GM10266 (cell line): ENCODE results near the gene BOC.

Experiments used
- DNase-seq: peaks from one replicate; pipeline ENCODE4 v3.0.0; 2012; ENCODE audit errors: extremely low spot score
- TF ChIP-seq, protein P1 (sequence below): IDR thresholded peaks from 2 replicates; pipeline ENCODE4 v1.5.1; 2012; ENCODE audit warnings: mild to moderate bottlenecking, low read depth; ENCODE audit not compliant: control insufficient read depth, insufficient read depth; ENCODE audit errors: missing control alignments

BOC gene

DNA sequence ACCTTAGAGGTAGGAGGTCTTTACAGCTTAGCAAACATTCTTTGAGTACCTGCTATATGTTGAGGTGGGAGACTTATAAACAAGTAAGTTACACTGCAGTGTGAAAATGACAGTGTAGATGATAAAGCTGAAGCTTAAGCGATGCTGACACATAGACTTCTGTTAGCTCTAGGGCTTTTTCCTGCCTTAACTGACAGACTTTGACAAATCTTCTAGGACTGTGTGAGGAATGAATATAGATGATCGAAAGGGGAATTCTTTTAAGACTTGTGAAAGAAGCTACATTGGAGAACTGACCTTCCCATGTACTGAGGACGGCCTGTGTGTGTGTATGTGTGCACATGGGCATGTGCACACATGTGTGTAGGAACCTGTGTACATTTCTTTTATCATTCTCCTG is 22.7 kb downstream of the BOC start:
- TF ChIP-seq, protein P1, sequence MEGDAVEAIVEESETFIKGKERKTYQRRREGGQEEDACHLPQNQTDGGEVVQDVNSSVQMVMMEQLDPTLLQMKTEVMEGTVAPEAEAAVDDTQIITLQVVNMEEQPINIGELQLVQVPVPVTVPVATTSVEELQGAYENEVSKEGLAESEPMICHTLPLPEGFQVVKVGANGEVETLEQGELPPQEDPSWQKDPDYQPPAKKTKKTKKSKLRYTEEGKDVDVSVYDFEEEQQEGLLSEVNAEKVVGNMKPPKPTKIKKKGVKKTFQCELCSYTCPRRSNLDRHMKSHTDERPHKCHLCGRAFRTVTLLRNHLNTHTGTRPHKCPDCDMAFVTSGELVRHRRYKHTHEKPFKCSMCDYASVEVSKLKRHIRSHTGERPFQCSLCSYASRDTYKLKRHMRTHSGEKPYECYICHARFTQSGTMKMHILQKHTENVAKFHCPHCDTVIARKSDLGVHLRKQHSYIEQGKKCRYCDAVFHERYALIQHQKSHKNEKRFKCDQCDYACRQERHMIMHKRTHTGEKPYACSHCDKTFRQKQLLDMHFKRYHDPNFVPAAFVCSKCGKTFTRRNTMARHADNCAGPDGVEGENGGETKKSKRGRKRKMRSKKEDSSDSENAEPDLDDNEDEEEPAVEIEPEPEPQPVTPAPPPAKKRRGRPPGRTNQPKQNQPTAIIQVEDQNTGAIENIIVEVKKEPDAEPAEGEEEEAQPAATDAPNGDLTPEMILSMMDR: no peak

DNA sequence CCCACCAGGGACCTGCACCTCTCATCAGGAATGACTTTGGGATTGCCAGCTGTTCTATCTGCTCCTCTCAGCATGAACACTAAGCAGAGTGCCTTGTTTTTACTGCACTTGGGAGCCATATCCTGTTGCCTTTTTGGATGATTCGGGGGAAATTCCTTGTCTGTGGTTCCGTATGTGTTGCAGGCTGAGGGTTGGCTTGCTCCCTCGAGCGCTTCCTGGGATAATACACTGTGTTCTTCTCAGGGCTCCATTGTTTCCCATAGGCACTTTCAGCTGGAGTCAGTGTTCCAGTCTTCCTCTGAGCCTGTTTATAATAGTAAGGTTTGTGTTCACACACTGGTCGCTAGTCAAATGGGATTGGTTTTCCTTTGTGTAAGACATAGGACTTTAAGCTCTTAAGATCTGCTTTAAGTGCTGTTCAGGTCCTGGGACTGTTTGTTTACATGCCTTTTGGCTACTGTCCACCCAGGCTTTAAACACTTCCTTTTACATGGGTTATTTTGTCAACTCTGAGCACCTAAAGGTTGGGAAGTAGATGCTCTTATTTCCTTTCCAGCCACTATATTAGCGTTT is 23.4 kb downstream of the BOC start:
- no peak for DNase-seq
- TF ChIP-seq, protein P1: no peak

More for the DNA sequence above, 22.7 kb downstream of the BOC start:
- no peak for DNase-seq

DNA sequence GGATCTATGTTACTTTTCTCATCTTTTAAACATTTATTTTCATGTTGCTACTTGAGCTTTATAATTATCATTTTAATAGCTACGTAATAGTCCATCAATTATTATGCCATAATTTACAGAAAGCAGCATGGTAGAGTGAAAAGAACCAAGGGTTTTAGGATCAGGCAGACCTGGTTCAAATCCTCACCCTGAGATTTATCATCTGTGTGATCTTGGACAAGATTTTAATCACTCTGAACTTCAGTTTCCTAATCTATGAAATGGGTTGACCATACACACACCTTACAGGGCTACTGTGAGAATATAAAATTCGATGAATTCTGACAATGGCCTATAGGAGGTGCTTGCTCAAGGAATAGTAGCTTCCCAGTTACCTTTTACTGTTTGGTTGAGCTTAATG is 27.1 kb downstream of the BOC start:
- TF ChIP-seq, protein P1: no peak
- no peak for DNase-seq

DNA sequence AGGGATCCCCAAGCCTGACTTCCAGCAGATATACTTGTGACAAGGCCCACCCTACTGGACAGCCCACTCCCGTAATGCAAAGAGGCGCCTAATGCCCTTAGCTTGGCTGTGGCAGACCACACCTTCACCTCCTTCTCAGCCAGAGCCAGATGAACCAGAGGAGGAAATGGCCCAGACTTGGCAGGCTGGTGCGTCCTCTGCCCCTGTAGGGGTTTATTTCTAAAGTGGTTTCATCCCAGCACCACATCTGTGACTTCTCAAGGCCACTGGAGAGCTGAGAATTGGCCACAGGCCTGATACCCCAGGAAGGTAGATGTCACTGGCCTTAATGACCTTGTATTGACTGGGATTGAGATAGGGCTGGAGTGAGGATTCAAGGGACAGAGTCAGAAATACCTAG is 29.5 kb downstream of the BOC start:
- TF ChIP-seq, protein P1: no peak
- no peak for DNase-seq

DNA sequence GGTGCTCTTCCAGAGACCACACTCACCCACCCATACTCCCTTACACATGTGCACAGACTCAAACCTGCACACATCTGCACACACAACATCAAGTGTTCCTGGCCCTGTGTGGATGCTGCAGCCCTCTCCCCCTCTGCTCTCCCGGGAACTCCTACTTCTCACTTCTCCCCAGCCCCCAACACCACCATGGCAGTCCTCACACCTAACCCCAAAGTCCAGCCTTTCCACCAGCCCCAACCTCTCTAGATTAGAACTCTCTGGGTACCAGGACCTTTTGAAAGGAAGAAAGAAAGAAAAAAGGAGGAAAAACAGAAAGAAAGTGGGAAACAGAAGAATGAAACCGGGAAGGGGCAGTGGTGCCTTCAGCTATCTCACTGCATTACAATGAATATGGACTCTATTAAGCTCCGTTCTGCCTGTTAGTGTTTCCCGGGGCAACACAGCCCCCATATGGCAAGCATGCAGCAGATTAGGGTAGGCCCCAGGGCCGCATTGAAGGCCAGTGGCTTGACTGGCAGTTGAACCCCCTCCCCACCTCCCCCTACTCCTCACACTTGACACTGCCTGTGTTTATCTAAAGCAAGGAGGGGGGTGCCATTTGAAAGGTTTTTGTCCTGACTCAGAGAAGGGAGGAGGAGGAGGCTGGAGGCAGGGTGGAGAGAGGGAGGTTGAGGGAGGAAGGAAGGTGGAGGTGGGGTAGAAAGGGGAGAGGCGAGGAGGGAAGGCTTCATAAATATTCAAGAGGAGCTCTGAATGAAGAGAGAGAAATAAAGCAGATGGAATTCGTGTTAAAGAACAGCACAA is 30.1 kb downstream of the BOC start:
- TF ChIP-seq, protein P1: no peak
- DNase-seq: no peak

DNA sequence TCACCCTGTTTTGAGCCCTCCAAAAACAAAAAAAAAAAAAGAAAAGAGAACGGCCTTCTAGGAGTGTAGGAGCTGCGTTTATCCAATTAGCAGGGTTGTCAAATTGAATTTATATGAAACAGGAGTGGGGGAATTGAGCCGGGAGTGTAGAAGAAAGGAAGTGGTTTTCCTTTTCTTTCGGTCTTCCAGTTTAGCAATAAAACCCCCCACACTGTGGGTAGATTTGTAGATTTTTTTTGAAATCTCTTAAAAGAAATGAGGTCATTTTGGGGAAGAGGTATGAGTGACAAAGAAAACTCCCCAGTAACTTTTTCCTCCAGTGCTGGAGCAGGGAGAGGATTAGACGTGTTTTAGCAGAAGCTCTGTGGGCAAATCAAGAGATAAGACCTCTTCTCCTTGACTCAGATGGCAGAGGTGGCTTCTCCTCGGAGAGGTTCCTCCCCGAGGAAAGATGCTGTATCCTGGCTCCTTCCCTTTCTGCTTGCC is 30.8 kb downstream of the BOC start:
- DNase-seq: no peak
- TF ChIP-seq, protein P1: no peak

DNA sequence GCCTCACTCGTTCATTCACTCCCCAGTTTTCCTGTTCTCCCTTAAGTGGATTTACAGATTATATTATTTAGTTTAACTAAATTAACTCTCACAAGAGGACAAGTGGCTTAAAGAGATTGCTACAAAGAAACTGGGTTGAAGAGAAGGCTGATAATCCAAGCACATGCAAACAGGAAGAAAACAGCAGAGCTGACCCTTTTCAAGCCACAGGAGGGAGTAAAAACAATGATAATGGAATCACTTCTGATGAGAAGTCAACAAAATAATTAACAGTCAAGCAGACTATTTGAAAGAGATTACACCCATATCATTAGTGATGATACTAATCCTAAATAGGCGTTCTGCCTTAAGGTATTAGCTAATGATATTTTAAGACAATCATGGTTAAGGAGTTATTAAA is 31.7 kb downstream of the BOC start:
- TF ChIP-seq, protein P1: no peak
- no peak for DNase-seq
